NB4 (cell line): Measurements from ENCODE around the gene GET3.

ENCODE experiments used
- CTCF ChIP-seq: IDR thresholded peaks from one replicate; pipeline ENCODE4 v1.5.1; 2012; ENCODE audit warnings: low read depth, low read length
- MYC ChIP-seq: IDR thresholded peaks from 2 replicates; pipeline ENCODE4 v1.6.1; 2011; ENCODE audit warnings: low read depth, low read length
- POLR2A ChIP-seq: IDR thresholded peaks from 2 replicates; pipeline ENCODE4 v1.6.1; 2011; ENCODE audit warnings: mild to moderate bottlenecking; ENCODE audit not compliant: insufficient read length; ENCODE audit errors: extremely low read depth

GRCh38 chr19:12715929-12716328 lies 21.4 kb upstream of the GET3 start:
- TF ChIP-seq CTCF (no peak), POLR2A (no peak), MYC (no peak)
